ENCODE data around the gene IGSF21.

The IGSF21 gene

DNA sequence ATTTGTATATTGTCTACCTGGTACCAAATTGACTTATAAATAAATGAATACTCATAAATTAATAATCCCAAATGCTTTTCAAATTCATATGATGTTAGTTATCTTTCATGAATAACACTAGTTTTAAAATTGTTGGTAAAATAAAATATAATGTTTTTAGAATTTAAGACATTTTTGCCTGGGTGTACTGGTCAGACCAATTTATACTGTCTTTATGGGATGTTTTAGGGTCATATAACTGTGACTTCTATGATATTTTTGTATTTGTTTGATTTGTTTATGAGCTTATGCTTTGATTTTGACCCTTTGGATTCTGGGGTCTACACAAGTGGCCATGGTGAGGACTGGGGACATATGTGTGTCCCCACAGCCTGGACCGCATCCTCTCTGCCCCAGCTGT, 319.0 kb downstream of the IGSF21 start:
- TF ChIP-seq, protein P1, sequence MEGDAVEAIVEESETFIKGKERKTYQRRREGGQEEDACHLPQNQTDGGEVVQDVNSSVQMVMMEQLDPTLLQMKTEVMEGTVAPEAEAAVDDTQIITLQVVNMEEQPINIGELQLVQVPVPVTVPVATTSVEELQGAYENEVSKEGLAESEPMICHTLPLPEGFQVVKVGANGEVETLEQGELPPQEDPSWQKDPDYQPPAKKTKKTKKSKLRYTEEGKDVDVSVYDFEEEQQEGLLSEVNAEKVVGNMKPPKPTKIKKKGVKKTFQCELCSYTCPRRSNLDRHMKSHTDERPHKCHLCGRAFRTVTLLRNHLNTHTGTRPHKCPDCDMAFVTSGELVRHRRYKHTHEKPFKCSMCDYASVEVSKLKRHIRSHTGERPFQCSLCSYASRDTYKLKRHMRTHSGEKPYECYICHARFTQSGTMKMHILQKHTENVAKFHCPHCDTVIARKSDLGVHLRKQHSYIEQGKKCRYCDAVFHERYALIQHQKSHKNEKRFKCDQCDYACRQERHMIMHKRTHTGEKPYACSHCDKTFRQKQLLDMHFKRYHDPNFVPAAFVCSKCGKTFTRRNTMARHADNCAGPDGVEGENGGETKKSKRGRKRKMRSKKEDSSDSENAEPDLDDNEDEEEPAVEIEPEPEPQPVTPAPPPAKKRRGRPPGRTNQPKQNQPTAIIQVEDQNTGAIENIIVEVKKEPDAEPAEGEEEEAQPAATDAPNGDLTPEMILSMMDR (IDR thresholded peaks at IDR 0.05; ENCODE audit: insufficient read depth, low read length, poor library complexity, severe bottlenecking) = no peak
- DNase-seq (ENCODE audit: extremely low read depth, insufficient read length) = no peak
- Histone ChIP-seq H3K36me3 (ENCODE audit: control insufficient read depth, insufficient read depth, low read length) (no peaks in the 10 kb centered on the region), H3K27me3 (replicated peaks; ENCODE audit: control insufficient read depth, insufficient read depth, low read length) (no peaks in the 10 kb centered on the region; the same call in 1 of the 2 replicates), H3K4me3 (replicated peaks; ENCODE audit: low read depth, low read length) (no peak overlapping the region)

Data from GM06990 (cell line).